Ascending aorta (tissue), 2 donors: ENCODE results near the gene SLC8B1. TPM values are rescaled to one million over a fixed set of nuclear protein-coding genes. Genes with fewer than 3 reads are reported as not detected.
A peak's percentile ranks its signal among the peaks of the same experiment; 100 is the strongest.

Experiments used
- DNase-seq, 2 donors: peaks; one replicate each; pipeline ENCODE4 v3.0.0-alpha.2; 2019; ENCODE audit warnings: low spot score in 2 of 2
- H3K27ac ChIP-seq, 2 donors: fragments of 200-600 bp; sonication (generic); one replicate each; pipeline ENCODE4 v1.5.1; 2016 to 2017; ENCODE audit warnings: mild to moderate bottlenecking in 1 of 2
- H3K27me3 ChIP-seq: fragments of 200-600 bp; sonication (generic); one replicate; pipeline ENCODE4 v1.5.1; 2017
- H3K36me3 ChIP-seq, 2 donors: fragments of 200-600 bp; sonication (generic); one replicate each; pipeline ENCODE4 v1.5.1; 2016
- H3K4me1 ChIP-seq, 2 donors: fragments of 200-600 bp; sonication (generic); one replicate each; pipeline ENCODE4 v1.5.1; 2016 to 2017; ENCODE audit warnings: mild to moderate bottlenecking in 1 of 2
- H3K4me3 ChIP-seq, 2 donors: fragments of 200-600 bp; sonication (generic); one replicate each; pipeline ENCODE4 v1.5.1; 2016 to 2017; ENCODE audit warnings: mild to moderate bottlenecking in 1 of 2
- H3K9me3 ChIP-seq, 2 donors: fragments of 200-600 bp; sonication (generic); one replicate each; pipeline ENCODE4 v1.5.1; 2016
- intact Hi-C: fragments of 100-400 bp; cut with DNase I; formaldehyde crosslinking; loops from one replicate; pipeline ENCODE4 v1.15.1; 2023
- total RNA-seq: library from RNA; depleted of rRNA; stranded (reverse); fragments of >200 nt; gene quantifications from one replicate; pipeline ENCODE4 v1.1.0, GENCODE V29; 2016
- TF ChIP-seq, protein P1 (sequence below), 3 experiments: fragments of 200-600 bp in 2 of 3; fragments of 450-650 bp in 1 of 3; sonication (generic) in 2 of 3; IDR thresholded peaks; one replicate each; pipeline ENCODE4 v1.5.1; 2016 to 2019; ENCODE audit warnings: antibody characterized with exemption in 3 of 3, mild to moderate bottlenecking in 1 of 3, moderate library complexity in 1 of 3

The SLC8B1 gene
- total RNA-seq, 1 donor from 2014 or later = 114 TPM

- no peak for DNase-seq
- TF ChIP-seq, protein P1, sequence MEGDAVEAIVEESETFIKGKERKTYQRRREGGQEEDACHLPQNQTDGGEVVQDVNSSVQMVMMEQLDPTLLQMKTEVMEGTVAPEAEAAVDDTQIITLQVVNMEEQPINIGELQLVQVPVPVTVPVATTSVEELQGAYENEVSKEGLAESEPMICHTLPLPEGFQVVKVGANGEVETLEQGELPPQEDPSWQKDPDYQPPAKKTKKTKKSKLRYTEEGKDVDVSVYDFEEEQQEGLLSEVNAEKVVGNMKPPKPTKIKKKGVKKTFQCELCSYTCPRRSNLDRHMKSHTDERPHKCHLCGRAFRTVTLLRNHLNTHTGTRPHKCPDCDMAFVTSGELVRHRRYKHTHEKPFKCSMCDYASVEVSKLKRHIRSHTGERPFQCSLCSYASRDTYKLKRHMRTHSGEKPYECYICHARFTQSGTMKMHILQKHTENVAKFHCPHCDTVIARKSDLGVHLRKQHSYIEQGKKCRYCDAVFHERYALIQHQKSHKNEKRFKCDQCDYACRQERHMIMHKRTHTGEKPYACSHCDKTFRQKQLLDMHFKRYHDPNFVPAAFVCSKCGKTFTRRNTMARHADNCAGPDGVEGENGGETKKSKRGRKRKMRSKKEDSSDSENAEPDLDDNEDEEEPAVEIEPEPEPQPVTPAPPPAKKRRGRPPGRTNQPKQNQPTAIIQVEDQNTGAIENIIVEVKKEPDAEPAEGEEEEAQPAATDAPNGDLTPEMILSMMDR (IDR thresholded peaks at IDR 0.05) = no peak
- Histone ChIP-seq H3K27me3 (no peaks in the 10 kb centered on the region), H3K4me3 (no peak overlapping the region), H3K36me3 (peaks cover 5 to 25% of the 10 kb centered on the region in 2 donors), H3K9me3 (no peaks in the 10 kb centered on the region), H3K27ac (peak overlapping the region in 1 of 2 donors; percentile 59), H3K4me1 (peaks cover 0 to 13% of the 10 kb centered on the region in 2 donors)
- intact Hi-C loops = no loop called here
Observed at GRCh38 chr12:113326775-113327395, 8.0 kb downstream of the SLC8B1 start.

DNA sequence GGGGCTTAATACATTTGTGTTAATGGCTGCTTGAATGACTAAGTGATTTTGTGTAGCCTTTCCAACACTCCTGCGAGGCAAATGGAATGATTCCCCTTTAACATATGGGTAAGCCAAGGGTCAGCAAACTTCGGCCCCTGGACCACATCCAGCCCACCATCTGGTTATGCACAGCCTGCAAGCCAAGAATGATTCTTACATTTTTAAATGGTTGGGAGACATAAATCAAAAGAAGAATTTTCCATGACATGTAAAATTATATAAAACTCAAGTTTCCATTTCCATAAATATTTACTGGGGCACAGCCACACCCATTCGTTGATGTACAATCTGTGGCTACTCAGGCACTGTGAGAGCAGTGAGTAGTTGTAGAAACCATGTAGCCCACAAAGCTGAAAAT is 9.0 kb downstream of the SLC8B1 start:
- TF ChIP-seq, protein P1 (IDR thresholded peaks at IDR 0.05) = no peak
- H3K4me3 ChIP-seq = no peak overlapping the region
- DNase-seq = no peak
- H3K36me3 ChIP-seq = peaks cover 13 to 28% of the 10 kb centered on the region in 2 donors
- intact Hi-C loops = no loop called here
- no peaks in the 10 kb centered on the region for H3K9me3 ChIP-seq
- H3K4me1 ChIP-seq = peaks cover 0 to 13% of the 10 kb centered on the region in 2 donors
- no peaks in the 10 kb centered on the region for H3K27me3 ChIP-seq
- H3K27ac ChIP-seq = peak overlapping the region in 1 of 2 donors; percentile 59

DNA sequence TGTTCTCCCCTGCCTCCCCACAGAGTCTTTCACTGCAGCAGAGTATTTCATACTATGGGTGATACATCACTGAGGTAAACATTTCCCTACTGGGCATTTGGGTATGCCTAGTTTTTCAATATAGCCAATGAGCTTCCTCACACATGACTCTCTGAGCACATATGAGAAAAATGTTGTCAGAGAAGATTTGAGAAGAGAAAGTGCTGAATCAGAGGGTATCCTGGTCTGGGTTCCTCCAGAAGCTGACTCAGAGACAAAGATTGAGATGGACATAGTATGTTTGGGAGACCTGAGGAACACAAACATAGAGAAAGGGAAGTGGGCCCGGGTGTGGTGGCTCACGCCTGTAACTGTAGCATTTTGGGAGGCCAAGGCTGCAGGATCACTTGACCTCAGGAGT is 12.6 kb downstream of the SLC8B1 start:
- no peaks in the 10 kb centered on the region for H3K27me3 ChIP-seq
- TF ChIP-seq, protein P1 (IDR thresholded peaks at IDR 0.05) = no peak
- DNase-seq = no peak
- peaks cover 47 to 61% of the 10 kb centered on the region in 2 donors for H3K36me3 ChIP-seq
- intact Hi-C loops = no loop called here
- no peaks in the 10 kb centered on the region for H3K9me3 ChIP-seq
- no peak overlapping the region for H3K4me3 ChIP-seq
- H3K27ac ChIP-seq = no peak overlapping the region
- H3K4me1 ChIP-seq = peaks cover 0 to 11% of the 10 kb centered on the region in 2 donors

- H3K36me3 ChIP-seq = peaks cover 57 to 78% of the 10 kb centered on the region in 2 donors
- no peak overlapping the region for H3K4me3 ChIP-seq
- H3K9me3 ChIP-seq = no peaks in the 10 kb centered on the region
- TF ChIP-seq, protein P1 (IDR thresholded peaks at IDR 0.05) = no peak
- DNase-seq = no peak
- intact Hi-C loops = no loop called here
- no peak overlapping the region for H3K27ac ChIP-seq
- no peaks in the 10 kb centered on the region for H3K27me3 ChIP-seq
- H3K4me1 ChIP-seq = no peaks in the 10 kb centered on the region
Observed at GRCh38 chr12:113320401-113320800, 14.5 kb downstream of the SLC8B1 start.

- no peak for DNase-seq
- peaks cover 69 to 92% of the 10 kb centered on the region in 2 donors for H3K36me3 ChIP-seq
- H3K9me3 ChIP-seq = no peaks in the 10 kb centered on the region
- no peaks in the 10 kb centered on the region for H3K27me3 ChIP-seq
- H3K4me3 ChIP-seq = no peak overlapping the region
- H3K4me1 ChIP-seq = no peaks in the 10 kb centered on the region
- intact Hi-C loops = no loop called here
- H3K27ac ChIP-seq = no peak overlapping the region
- TF ChIP-seq, protein P1 (IDR thresholded peaks at IDR 0.05) = no peak
Observed at GRCh38 chr12:113318900-113319628, 15.8 kb downstream of the SLC8B1 start.
